Kidney (tissue), 14 donors: ENCODE data around the gene FSTL3. TPM values are rescaled to one million over a fixed set of nuclear protein-coding genes. Genes with fewer than 3 reads are reported as not detected.
A peak's percentile ranks its signal among the peaks of the same experiment; 100 is the strongest.
"Not testable (repeated sequence)": the region's sequence is repeated elsewhere in the genome, so short reads cannot be mapped to it uniquely, and the experiment has no call there.

Experiments used
- DNase-seq, 5 donors: peaks; one replicate each; pipeline ENCODE4 v3.0.0-alpha.2; 2013 to 2020
- FAIRE-seq: peaks from 2 replicates; lab custom pipeline; 2012; peaks lifted over from hg19 to GRCh38; lab: Jason Lieb, UNC
- H3K27ac ChIP-seq, 2 donors: one replicate each; pipeline ENCODE4 v1.7.0; 2013; ENCODE audit warnings: low read depth in 2 of 2, low read length in 2 of 2, inconsistent platforms in 1 of 2
- H3K27me3 ChIP-seq: one replicate; pipeline ENCODE4 v1.7.1; 2013; ENCODE audit warnings: low read length, inconsistent platforms; ENCODE audit not compliant: control insufficient read depth, insufficient read depth
- H3K36me3 ChIP-seq, 3 donors: one replicate each; pipeline versions ENCODE4 v1.7.0 to v1.7.1; 2013; ENCODE audit warnings: low read length in 3 of 3, control low read depth in 1 of 3, inconsistent platforms in 1 of 3; ENCODE audit not compliant: insufficient read depth in 3 of 3, control insufficient read depth in 2 of 3
- H3K4me1 ChIP-seq, 3 donors: one replicate each; pipeline versions ENCODE4 v1.7.0 to v1.7.1; 2013; ENCODE audit warnings: low read length in 3 of 3, inconsistent platforms in 1 of 3, low read depth in 1 of 3; ENCODE audit not compliant: control insufficient read depth in 2 of 3, insufficient read depth in 2 of 3
- H3K4me3 ChIP-seq, 3 donors: one replicate each; pipeline versions ENCODE4 v1.7.0 to v1.8.1; 2013; ENCODE audit warnings: low read length in 3 of 3, control low read depth in 1 of 3, inconsistent platforms in 1 of 3
- H3K9ac ChIP-seq, 3 donors: one replicate each; pipeline versions ENCODE4 v1.7.0 to v1.7.1; 2013; ENCODE audit warnings: low read length in 3 of 3, control low read depth in 1 of 3, inconsistent platforms in 1 of 3
- H3K9me3 ChIP-seq, 3 donors: one replicate each; pipeline versions ENCODE4 v1.7.0 to v1.7.1; 2013; ENCODE audit warnings: low read length in 3 of 3, control low read depth in 1 of 3, inconsistent platforms in 1 of 3; ENCODE audit not compliant: control insufficient read depth in 2 of 3, insufficient read depth in 1 of 3
- CTCF ChIP-seq: IDR thresholded peaks from 3 replicates; pipeline ENCODE4 v1.5.1; 2012; ENCODE audit warnings: mild to moderate bottlenecking, moderate library complexity, borderline replicate concordance; ENCODE audit not compliant: insufficient read depth; ENCODE audit errors: extremely low read depth
- intact Hi-C: fragments of 100-400 bp; cut with DNase I; formaldehyde crosslinking; loops from one replicate; pipeline ENCODE4 v1.11.1; 2022
- polyA plus RNA-seq: library from polyadenylated mRNA; stranded (reverse); fragments of 350-450 nt; fragmentation: Illumina TruSeq; extraction: RNeasy Lipid Tissue Mini Kit (QIAGEN cat#74804); gene quantifications from one replicate; pipeline ENCODE4 v1.2.3, GENCODE V29; 2014; ENCODE audit warnings: low read depth, low replicate concordance; ENCODE audit not compliant: insufficient read depth
- total RNA-seq: library from RNA; stranded (reverse); fragmentation: NEBNext Ultra II Directional; extraction: Animal tissue kit (Norgen Biotek cat#: 25700); gene quantifications from one replicate; pipeline ENCODE4 v1.2.1, GENCODE V29; 2021
- donor health status: control.
- donor health status: control.
- donor health status: control.
- donor health status: control.
- donor health status: control.
- donor health status: DM: yes; HTN: yes; CAD: no.
- donor health status: Normal renal cell carcinoma (clear cell type).

Gene FSTL3
- total and polyA plus RNA-seq, 2 donors from 2014 or later: 23.9 to 63.0 TPM

GRCh38 chr19:663682-664117, 12.5 kb upstream of the FSTL3 start:
- H3K4me3 ChIP-seq: peak overlapping the region; percentile 53 to 73 (median 64)
- H3K9me3 ChIP-seq: no peaks in the 10 kb centered on the region
- FAIRE-seq (no peak), DNase-seq (peak in 1 of 5 donors; percentile 85)
- no peak for TF ChIP-seq CTCF
- H3K27ac ChIP-seq: peak overlapping the region; percentile 90 to 91
- no peaks in the 10 kb centered on the region for H3K36me3 ChIP-seq
- intact Hi-C loops: no loop called here
- H3K9ac ChIP-seq: peak overlapping the region; percentile 26 to 86 (median 50)
- H3K4me1 ChIP-seq: peaks cover 0 to 42% (median 10%) of the 10 kb centered on the region in 3 donors
- no peaks in the 10 kb centered on the region for H3K27me3 ChIP-seq

GRCh38 chr19:664913-665443, 11.2 kb upstream of the FSTL3 start:
- TF ChIP-seq CTCF: peak; percentile 98
- Histone ChIP-seq H3K4me3 (peak overlapping the region in 2 of 3 donors; percentile 25 to 58), H3K9ac (no peak overlapping the region), H3K9me3 (no peaks in the 10 kb centered on the region), H3K27ac (no peak overlapping the region), H3K27me3 (no peaks in the 10 kb centered on the region), H3K36me3 (no peaks in the 10 kb centered on the region), H3K4me1 (peaks cover 0 to 36% (median 8%) of the 10 kb centered on the region in 3 donors)
- peak; percentile 86 to 94 (median 92) for DNase-seq
- intact Hi-C loops: loop anchor here (5.0 kb wide), 1 partner anchor 62 kb away; no protein-coding TSS in a partner anchor
- no peak for FAIRE-seq

- not testable (repeated sequence) for DNase-seq, H3K9ac ChIP-seq, H3K27me3 ChIP-seq, H3K36me3 ChIP-seq, H3K27ac ChIP-seq, H3K9me3 ChIP-seq, H3K4me3 ChIP-seq, FAIRE-seq
- intact Hi-C loops: loop anchor here (5.0 kb wide), 1 partner anchor 60 kb away; no protein-coding TSS in a partner anchor
- H3K4me1 ChIP-seq: peaks cover 0 to 15% (median 4%) of the 10 kb centered on the region in 3 donors
These were observed 9.1 kb upstream of the FSTL3 start for GRCh38 chr19:666985-667573.

- intact Hi-C loops: loop anchor here (5.0 kb wide), 1 partner anchor 58 kb away; no protein-coding TSS in a partner anchor
- H3K9me3 ChIP-seq, H3K27ac ChIP-seq, H3K4me1 ChIP-seq, H3K36me3 ChIP-seq, H3K4me3 ChIP-seq, H3K27me3 ChIP-seq, FAIRE-seq, DNase-seq, H3K9ac ChIP-seq: not testable (repeated sequence)
These were observed 7.3 kb upstream of the FSTL3 start for GRCh38 chr19:668675-669434.
